Measurements from ENCODE around the gene EXOC3.
A peak's percentile ranks its signal among the peaks of the same experiment; 100 is the strongest.
"Not testable (repeated sequence)": the region's sequence is repeated elsewhere in the genome, so short reads cannot be mapped to it uniquely, and the experiment has no call there.

Gene EXOC3

GRCh38 chr5:474840-475661 is 32.1 kb downstream of the EXOC3 start:
- DNase-seq: peak; percentile 36

DNA sequence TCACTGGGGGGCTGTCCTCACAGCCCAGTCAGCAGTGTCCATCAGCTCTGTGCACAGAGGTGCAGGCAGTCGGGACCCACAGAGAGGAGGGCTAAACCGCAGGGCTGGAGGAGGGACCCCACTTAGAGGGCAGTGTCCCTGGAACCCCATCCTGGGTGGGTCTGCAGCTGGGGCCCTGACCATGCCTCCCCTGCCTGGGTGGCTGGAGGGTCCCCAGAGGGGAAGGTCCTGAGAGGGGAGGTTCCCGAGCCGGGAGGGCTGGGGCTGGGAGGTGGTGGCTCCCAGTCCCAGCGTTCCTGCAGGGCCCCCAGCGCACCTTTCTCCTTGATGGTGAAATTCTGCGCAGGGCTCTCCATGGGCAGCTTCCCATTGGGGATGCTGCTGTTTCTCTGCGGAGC is 32.7 kb downstream of the EXOC3 start:
- no peak for DNase-seq

GRCh38 chr5:476102-476813 is 33.3 kb downstream of the EXOC3 start:
- DNase-seq: no peak

- DNase-seq: no peak
Observed at GRCh38 chr5:476814-477175, 33.8 kb downstream of the EXOC3 start.

DNA sequence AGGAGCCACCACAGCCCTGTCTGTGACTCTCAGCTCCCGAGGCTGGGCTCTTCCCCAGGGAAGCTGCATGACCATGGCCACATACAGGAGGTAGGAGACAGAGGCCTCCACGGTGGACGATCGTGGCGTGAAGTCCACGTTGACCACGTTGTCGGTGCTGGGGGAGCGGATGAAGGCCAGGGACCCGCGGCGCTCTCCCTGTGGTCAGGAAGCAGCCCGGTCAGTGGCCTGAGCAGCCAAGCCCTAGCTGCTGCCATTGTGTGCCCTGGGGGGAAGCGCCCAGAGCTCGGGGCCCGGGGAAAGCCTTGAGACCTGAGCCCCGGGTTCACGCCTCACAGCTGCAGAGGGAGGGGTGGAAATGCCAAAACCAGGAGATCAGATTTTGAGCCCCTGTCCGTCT is 34.3 kb downstream of the EXOC3 start:
- DNase-seq: no peak

- DNase-seq: no peak
Observed at GRCh38 chr5:477871-478270, 34.9 kb downstream of the EXOC3 start.

GRCh38 chr5:478369-478981 is 35.5 kb downstream of the EXOC3 start:
- DNase-seq: no peak

DNA sequence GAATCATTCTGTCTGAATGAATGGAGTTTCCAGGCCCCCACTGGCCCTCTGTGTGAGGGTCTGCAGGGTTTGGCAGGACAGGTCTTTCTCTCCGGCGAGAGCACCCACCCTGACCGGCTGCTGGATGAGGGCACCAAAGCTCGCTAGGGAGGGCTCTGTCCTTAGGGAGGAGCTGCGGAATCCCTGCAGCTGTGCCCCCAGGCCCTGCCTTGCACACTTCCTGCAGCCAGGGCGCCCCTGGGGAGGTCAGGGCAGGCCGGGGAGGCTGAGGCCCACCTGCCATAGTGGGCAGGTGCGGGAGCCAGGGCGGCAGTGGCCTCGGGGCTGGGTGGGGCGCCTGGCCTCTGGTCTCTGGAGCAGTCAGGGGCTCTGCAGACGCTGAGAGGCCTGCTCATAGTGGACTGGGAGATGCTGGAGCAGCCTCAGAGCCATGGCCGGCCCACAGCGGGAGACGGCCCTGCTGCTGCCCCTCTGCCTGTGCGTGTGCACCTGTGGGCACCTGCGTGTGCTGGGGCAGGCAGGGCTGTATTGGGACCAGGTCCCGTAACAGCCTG is 36.1 kb downstream of the EXOC3 start:
- DNase-seq: no peak

- no peak for DNase-seq
Observed at GRCh38 chr5:479566-480319, 36.8 kb downstream of the EXOC3 start.

DNA sequence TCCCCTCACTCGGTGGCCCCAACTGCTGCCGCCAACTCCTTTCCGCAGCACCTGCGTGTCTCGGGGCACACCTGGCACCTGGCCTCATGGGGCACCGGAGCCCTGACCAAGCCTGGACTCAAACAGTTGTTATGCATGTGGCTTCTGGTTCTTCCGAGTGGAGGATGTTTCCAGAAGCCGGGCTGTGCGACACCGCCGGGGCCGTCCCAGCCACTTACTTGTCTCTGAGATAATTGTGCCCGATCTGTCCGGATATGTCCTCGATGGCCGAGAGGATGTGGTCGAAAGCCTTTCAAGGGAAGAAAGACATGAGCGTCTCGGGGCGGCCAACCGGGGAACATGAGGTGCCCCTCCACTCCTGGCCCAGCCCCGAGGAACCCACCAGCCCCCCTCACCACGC is 38.4 kb downstream of the EXOC3 start:
- DNase-seq: no peak

GRCh38 chr5:482021-482420 is 39.0 kb downstream of the EXOC3 start:
- no peak for DNase-seq

DNA sequence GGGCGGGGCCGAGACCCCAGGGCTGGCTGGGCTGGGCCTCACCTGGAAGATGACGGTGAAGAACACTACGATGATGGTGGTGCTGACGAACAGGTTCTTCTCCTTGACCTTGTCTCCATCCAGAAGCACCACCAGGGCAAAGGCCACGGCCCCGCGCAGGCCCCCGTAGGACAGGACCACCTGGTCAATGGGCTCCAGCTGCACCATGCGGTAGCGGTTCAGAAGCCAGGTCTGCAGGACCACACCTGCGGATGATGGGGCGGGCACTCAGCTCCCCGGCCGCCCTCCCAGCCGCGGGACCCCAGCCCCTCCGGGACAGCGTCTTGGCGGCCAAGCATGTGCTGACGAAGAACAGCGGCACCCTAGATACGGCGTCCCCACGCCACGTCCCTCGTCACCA is 39.5 kb downstream of the EXOC3 start:
- DNase-seq: no peak

DNA sequence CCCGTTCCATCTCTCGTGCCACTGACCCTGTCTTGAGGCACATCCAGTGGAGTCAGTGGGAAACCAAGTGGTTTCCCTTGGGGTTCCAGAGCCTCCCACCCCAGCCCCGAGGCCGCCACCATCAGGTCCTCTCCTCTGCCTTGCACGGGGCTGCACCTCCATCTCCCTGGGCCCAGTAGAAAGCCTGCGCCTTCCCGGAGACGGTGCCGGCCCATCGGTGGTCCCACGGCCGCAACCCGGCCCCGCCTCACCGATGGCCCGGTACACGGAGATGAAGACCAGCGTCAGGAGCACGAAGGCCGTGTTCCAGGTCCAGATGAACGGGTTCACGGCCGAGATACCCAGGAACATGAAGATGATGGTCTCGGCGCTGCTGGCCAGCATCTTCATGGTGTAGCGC is 40.0 kb downstream of the EXOC3 start:
- no peak for DNase-seq

DNA sequence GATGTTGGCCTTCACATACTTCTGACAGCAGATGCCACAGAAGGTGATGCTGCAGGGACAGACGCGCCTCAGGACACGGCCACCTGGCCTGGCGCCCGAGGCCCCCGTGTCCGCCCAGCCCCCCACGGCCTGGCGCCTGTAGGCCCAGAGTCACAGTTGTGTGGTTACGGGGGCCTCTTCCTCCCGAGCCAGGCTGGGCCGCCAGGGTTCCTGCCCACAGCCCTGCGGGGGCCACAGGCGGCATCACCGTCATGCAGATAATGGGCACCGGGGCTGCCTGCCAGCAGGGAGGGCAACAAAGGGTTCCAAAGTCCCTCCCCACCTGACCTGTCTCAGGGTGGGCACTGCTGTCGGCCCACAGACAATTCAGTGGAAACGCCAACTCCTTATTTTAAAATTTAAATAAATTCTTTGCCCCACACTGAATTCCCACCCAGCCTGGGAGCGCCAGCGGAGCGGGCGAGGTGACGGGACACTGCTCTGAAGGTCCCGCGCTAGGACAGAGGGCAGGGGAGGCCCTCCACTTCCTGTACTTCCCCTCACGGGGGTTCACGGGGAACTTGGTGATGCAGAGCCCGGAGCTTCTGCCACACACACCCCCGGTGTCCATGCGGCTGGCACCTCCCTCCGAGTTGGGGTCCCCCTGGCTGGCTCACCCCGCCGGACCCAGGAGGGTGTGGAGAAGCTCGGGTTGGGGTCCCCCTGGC is 40.6 kb downstream of the EXOC3 start:
- DNase-seq: no peak

DNA sequence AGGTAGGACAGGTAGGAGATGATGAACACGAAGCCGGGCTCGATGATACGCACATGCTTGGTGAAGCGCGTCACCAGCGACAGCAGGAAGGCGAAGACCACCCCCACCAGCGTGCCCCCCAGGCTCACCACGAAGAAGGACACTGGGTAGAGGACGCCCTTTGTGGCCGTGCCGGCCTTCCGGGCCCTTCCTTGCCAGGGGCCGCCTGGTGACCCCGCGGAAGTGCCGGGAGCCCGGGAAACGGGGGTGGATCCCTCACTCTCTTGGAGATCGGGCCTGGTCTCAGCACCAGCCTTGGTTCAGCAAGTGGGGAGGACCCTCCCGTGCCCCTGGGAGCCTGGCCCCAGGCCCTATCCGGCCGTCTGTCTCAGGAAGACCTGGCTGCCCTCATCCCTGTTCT is 41.6 kb downstream of the EXOC3 start:
- no peak for DNase-seq

DNA sequence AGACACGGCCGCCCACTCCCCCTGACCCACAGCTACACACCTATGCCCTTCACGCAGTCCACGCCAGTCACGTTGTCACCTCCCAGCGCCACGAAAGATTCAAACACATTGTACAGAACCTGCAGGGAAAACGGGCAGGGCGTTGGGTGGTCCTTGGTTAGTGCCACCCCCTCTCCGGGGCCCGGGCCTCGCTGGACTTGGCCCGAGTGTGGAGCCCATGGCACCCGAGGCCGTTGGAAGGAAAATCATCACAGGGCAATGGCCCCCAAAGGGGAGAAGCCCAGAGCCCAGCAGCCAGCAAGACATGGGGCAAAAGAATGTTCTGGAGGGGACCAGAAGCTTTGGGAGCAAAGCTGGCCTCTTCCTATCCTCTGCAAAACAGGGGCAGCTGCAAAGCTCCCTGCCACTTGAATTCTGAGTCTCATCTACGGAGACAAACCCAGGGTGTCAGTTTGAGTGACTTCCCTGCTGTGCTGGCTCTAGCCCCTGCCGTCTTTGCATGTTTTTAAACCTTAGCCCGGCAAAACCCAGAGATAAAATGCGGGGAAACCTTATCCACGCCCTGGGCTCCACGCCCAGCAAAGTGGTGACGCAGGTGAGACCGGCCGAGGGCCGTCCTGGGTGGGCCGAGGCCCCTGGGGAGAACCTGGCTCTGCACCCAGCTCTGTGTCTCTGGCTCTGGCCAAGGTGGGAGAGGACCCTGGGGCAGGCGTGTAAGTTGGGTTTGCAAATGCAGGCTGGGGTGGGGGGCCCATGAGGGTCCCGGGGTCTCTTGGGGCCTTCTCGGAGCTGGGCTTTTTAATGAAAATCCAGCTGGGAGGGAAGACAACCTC is 42.4 kb downstream of the EXOC3 start:
- no peak for DNase-seq

DNA sequence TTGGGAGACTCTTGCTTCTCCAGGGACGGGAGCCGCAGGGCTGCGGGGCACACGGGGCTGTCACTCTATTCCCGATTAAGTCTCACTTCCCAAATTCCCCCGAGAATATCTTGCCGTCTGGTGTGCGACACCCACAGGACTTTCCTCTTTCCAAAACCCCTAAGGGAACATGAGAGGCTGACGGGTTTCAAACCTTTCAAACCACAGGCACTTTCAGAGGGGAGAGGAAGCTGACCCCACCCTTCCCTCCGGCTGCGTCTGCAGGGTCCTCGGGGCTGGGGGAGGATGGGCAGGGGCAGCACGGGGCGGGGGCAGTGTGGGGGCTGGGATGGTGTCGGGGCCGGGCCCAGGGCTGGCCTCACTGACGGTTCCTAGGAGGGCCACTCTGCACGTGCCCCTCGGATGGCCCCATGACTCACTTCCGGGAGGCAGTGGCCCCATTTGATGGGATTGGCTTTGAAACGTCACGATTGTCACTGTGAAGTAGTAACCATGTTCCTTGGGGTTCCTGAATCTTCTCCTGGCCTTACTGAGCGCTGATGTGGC is 43.0 kb downstream of the EXOC3 start:
- DNase-seq: no peak

DNA sequence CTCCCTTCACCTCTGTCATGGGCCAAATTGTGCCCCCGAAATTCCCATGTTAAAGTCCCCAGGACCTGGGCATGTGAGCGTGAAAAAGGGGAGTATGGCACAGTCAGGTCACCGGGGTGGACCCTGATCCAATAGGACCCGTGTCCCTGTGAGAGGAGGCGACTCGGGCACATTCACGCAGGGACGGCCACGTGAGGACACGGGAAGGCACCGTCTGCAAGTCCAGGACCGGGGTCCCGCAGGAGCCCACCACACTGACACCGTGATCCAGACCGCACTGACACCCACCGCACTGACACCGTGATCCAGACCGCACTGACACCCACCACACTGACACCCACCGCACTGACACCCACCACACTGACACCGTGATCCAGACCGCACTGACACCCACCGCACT is 43.6 kb downstream of the EXOC3 start:
- DNase-seq: not testable (repeated sequence)

- DNase-seq: no peak
Observed at GRCh38 chr5:488241-488640, 45.3 kb downstream of the EXOC3 start.

GRCh38 chr5:488744-489688 is 46.0 kb downstream of the EXOC3 start:
- DNase-seq: no peak
